HG03064 (cell line): ENCODE measurements around the gene SEC61B.
A peak's percentile ranks its signal among the peaks of the same experiment; 100 is the strongest.
"Not testable (repeated sequence)": the region's sequence is repeated elsewhere in the genome, so short reads cannot be mapped to it uniquely, and the experiment has no call there.

ENCODE experiments used
- ATAC-seq: cut with Tn5 transposase; IDR thresholded peaks from one replicate; pipeline ENCODE4 v1.9.1; 2021; ENCODE audit warnings: low read depth; ENCODE audit not compliant: unreplicated experiment

SEC61B gene

DNA sequence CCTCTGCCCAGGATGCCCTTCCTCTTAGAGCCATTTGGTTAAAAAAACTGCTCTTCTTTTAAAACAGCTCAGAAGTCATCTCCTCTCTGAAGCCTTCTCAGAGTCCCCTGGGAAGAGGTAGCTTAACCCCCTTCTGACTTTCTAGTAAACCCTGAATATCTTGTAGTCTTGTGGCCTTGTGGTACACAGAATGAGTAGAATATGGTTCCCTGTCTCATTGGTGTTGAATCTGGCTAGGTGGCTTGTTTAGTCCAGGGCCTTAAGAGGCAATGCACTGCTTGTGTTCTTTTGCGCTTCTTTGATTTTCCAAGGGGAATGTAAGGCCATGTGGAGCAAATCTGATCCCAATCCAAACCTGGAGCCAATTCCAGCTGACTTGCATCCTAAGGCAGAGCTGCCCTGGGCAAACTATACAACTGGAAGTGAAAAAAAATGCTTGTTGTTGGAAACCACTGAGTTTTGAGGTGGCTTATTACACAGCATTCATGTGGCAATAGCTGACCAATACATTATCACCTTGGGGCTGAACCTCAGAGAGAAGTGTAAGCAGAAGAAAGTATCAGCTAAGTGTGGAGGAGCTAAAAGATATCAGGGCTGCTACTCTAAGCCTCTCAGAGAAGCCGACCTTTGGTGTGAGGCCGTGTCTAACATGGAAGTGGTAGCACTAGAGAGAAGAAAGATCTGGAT lies 31.3 kb upstream of the SEC61B start:
- ATAC-seq = no peak

DNA sequence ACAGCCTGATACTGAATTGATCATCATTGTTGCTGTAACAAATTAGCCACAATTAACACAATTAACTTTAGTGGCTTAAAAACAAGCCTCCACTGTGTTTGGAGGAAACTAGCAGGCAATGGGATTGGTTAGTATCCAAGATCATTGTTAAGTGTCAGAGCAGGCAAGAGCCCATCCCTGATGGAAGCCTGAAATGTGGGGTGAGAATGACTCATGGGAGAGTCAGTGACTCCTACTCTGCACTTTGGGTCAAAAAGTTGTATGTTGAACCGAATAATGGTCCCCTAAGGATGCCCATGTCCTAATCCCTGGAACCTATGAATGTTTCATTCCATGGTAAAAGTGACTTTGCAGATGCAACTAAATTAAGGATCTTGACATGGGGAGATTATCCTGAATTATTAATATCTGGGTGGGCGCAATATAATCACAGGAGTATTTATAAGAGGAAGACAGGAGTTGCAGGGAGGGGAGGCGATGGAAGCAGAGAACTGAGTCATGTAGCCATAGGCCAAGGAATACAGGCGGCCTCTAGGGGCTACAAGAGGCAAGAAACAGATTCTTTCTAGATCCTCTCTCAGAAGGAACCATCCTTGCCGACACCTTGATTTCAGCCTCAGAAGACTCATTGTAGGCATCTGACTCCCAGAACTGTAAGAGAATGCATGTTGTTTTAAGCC lies 29.2 kb upstream of the SEC61B start:
- no peak for ATAC-seq

DNA sequence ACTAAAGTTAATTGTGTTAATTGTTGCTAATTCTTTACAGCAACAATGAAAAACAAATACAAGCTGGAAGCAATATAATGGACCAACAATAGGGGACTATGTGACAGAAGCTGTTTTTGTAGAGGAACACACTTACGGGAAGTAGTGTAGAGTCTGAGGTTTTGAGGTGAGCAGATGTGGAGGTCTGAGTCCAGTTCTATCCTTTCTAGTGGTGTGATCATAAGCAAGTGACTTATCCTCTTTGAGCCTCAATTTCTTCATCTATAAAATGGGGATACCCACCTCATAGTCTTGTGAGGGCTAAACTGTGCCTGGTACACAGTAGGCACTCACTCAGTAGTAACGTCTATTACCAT lies 28.6 kb upstream of the SEC61B start:
- no peak for ATAC-seq

DNA sequence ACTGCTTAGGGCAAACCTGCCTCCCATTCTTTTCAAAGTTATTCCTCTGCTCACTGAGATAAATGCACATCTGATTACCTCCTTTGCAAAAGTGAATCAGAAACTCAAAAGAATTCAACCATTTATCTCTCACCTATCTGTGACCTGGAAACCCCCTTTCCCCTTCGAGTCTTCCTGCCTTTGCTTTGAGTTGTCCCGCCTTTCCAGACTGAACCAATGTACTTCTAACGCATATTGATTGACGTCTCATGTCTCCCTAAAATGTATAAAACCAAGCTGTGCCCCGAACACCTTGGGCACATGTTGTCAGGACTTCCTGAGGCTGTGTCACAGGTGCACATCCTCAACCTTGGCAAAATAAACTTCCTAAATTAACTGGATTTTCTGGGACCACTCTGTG lies 25.6 kb upstream of the SEC61B start:
- ATAC-seq = not testable (repeated sequence)

DNA sequence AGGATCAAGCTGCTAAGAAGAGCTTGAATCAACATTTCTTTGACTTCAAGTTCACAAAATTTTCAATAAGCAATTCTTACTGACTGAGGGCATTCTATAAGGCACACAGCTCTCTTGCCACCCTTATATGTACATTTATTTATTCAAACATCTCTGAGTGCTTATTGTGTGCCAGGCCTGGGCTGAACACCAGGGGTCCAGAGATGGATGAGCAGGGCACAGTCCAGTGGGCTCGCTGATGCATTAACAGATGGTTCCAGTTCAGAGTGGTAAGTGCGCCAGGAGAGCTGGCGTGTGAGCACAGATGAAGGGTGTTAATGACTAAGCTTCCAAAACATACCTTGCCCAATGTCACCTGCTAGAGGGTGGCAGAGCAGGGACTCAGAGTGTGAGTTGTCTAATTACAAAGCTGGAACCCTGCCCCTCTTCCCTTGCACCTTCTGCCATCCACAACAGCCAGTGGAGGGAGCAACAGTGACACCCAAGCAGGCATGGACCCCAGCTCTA lies 24.9 kb upstream of the SEC61B start:
- no peak for ATAC-seq

DNA sequence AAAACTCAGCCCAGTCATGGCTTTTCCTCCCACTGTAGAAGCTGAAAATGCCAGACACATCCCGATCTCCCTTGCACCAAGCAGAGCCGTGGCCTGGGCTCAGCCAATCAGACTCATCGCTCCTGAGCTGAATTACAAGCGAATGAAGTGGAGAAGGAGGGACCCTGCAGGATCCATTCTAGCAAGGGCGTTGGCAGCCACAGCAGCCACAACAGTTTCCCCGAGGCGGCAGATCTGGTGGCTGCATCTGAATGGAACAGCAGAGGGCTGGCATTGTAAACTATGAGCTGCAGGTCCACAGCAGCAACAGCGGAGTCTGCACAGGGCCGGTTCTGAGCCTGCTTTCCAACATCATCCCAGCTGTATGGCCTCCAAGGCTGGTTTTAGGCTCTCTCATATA lies 24.1 kb upstream of the SEC61B start:
- ATAC-seq = no peak

DNA sequence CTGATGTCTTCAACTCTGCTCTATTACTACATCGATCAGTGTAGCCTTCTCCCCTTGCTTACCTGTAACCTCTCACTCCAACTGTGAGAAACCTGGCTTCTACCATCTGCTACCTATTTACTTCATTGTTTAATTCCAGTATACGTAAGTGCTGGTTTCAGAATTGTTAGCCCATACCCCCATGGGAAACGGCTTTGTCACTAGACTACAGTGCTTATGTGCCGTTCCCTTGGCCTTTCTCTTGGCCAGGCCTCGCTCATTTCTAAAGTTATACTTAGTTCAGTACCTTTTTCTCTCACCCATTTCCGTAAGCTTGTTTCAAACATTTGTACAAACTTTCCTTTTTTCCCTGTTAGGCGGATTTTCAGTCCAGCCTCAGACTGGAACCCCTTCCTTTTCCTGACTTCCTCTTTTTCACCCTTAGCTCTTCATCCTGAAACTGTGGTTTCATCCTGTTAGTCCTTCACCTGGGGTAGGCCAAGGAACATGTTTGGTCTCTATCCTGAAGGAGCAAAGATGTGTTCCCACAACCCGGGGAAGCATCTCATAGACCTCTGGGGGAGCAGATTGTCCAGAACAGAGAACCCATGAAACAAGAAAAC lies 22.0 kb upstream of the SEC61B start:
- ATAC-seq = no peak

DNA sequence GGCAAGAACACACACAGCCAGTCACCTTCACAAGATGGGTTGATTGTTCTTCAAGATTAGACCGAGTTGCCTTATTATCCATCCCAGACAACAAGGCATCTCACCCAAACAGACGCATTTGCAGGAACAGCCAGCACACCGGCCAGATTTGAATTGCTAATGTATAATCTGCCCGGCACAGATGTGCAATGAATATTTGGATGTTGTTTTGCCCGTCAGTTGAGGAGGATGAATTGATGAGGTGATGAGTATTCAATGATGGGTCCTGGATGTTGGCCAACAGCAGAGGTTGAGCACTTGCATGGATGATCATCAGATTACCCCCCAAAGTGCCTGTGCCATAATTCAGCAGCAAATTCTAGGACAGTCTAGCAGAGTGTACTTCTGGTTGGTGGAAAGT lies 20.5 kb upstream of the SEC61B start:
- no peak for ATAC-seq

DNA sequence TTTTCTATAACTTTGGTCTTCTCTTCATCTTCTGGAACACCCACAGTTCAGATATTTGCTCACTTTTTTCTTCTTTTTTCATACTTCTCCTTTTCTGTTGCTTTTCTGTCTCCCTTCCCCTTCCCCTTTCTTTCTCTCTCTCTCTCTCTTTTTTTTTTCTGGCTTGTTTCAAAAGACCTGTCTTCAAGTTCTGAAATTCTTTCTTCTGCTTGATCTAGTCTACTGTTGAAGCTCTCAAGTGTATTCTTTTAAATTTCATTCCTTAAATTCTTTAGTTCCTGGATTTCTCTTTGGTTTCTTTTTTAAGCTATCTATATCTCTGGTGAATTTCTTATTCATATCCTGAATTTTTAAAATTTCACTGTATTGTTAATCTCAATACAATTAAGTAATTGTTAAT lies 11.5 kb upstream of the SEC61B start:
- ATAC-seq = no peak

DNA sequence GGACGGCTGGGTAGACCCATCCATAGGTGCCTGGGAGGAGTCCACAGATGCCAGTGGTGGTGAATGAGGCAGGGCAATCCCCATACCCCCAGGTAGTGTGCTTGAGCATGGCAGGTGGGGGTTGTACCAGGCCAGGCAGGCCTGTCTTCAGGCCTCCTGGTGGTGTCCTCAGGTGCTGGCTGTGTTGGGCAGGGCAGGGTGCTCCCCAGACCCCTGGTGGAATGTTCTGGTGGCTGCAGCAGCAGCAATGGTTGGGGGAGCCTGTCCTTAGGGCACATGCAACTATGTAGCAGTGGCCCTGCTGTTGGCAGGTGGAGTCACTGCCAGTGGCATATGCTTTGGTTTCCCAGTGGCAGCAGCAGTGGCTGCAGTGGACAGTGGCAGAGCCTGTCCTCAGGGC lies 10.3 kb upstream of the SEC61B start:
- ATAC-seq = no peak

DNA sequence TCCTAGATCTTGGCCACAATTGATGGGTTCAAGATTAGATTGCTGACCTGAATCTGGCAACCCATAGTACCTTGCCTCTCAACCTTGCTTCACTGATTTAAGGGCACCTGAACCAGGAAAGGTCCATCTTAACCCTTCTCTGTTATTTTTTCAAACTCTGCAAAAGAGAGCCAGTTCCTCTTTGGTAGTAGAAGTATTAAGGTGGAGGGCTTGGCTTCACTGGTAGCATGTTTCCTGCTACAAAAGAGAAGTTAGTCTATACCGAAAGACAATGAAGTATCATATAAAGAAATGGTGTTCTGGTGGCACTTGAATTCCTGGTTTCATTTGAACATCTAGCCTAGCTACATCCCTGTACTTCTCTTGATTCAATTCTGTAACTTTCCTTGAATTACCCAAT lies 8.9 kb upstream of the SEC61B start:
- ATAC-seq = no peak

DNA sequence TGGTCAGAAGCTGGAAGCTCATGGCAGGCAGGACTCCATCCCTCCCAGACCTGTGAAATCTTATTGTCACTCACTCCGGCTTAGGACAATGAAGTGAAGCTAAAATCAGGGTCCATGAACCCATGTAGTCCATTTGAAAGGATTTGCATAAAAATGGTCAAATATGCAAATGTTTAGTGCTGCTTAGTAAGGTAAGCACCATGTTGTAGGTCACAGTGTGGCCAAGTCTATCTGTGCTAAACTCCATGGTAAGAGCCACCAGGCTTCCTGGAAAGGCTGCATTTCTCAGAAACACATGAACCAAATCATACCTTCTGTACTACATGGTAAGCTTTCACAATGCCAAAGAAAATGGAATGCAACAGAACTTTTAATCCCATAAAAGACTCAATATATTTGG lies 6.0 kb upstream of the SEC61B start:
- no peak for ATAC-seq

DNA sequence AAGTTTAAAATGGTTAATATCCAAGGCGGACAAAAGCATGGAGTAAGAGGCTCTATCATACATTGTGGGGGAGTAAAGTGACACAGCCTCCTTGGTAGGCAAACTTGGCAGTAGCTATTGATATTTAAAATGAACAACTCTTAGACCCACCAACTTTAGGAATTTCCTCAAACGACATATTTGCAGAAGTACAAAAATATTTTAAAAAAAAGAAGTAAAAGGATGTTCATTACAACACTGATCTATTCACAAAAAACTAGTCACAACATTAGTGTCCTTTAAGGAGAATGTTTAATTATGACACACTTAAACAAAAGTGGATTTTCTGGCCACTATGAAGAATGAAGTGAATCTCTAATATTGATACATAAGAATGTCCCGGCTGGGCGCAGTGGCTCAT lies 2.1 kb upstream of the SEC61B start:
- no peak for ATAC-seq

DNA sequence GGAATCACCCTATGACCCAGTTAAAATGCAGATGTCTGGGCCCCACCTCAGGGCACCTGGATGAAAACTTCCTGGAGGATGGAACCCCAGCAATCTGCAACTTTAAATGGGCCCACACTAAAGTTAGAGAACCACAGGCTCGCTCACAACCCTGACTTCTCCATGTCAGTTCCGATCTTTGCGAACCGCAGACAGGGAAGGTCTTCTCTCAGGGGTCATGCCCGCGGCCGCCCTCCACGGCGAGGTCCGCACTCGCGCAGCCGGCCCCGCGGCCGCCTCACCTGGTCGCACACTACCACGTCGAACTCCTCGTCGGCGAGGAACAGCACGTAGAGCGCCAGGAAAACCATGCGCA lies 839 bp upstream of the SEC61B start:
- ATAC-seq = peak; percentile 29

DNA sequence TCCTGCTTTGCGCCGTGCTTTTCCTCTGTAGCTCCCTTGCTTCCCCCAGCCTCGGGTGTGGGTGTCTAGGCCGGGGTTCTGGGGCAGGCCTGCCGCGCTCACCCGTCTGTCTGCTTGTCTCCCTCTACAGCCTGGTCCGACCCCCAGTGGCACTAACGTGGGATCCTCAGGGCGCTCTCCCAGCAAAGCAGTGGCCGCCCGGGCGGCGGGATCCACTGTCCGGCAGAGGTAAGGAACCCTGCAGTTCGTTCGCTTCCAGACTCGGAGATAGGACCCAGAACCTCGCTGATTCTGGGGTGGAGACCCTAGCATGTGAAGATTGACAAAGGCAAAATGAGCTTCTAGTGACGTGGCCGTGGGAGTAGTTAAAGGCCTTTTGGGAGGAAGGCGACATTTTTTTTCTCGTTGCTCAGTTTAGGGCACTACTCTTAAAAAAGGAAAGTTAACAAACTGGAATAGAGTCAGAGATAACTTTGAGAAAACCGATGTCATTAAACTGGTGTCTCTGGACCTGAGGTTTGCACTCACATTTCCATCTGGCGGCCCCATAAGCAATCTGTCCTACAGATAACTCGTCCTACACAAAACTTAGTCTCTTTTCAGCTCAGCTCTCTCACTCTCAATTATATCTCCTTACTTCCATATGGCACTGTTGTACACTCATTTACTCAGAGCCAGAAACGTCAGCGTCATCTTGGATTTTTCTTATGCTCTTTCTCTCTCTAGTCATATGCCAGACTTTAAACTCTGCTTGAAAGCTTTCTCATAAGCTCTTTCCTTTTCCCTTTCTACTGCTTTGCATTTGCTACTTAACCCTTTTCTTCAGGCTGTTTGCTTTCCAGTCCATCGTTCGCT lies 561 bp downstream of the SEC61B start:
- ATAC-seq = peak; percentile 9

DNA sequence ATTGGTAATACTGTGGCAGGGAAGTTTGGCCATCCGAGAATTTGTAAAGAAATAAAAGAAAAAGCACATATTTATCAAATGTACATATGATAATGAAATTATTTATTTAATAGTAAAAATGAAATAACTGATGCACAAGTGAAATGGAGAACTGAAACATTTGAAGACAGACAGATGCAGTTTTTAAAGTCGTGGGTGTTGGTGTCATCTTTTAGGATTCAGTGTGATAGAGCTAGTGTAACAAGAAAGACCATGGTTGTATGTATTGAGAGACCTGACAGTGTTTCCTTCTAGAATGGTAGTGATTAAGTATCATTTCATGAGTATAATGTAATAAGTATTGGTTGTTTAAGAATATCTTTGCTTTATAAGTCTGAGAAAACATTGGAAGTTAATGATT lies 2.4 kb downstream of the SEC61B start:
- no peak for ATAC-seq

DNA sequence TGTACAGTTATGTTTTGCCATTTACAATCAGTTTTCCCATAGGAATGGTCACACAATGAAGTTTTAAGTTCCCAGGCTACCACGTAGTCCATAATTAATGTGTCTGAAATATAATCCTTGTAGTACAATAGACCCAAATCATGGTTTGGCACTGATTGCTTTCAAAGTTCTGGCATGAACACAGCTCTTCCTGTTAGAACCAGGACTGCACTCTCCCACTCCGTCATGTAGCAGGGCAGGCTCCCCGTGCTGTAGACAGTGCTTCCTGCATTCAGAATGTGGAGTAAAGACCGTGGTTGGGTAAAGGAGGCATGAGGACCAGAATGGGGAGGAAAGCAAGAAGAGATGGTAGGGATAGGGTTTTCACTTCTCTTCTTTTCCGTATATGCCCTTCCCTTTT lies 4.0 kb downstream of the SEC61B start:
- ATAC-seq = no peak

DNA sequence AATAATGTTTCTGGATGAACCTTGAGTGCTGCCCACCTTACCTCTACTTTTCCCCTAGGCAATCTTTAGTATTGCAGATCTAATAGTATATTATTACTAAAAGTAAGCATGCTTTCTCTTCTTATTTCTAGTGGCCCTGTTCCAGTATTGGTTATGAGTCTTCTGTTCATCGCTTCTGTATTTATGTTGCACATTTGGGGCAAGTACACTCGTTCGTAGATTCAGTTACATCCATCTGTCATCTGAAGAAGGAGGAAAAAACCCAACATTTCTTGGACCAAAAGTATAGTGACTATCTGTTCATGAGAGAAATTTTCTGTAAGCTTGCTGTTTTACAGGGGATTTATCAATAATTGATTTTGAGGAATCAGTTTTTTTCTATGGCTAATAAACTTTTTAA lies 8.1 kb downstream of the SEC61B start:
- ATAC-seq = no peak

DNA sequence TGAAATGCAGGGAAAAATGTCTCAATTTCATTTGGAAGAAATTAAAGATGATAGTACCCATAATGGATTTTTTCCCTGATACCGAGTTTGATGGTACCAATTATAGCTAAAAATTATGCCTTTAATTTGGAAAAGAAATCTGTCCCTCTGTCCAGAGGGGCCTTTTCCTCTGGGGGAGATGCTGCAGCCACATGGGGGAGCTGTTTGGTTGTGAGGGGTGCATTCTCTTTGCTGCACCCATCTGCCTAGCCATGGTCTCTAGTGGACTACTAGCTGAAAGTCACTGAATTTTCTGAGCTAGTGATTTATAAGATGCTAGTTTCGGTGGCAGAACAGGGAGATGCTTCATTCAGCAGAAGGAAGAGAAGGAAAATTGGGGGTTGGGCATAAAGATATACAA lies 9.6 kb downstream of the SEC61B start:
- ATAC-seq = no peak

DNA sequence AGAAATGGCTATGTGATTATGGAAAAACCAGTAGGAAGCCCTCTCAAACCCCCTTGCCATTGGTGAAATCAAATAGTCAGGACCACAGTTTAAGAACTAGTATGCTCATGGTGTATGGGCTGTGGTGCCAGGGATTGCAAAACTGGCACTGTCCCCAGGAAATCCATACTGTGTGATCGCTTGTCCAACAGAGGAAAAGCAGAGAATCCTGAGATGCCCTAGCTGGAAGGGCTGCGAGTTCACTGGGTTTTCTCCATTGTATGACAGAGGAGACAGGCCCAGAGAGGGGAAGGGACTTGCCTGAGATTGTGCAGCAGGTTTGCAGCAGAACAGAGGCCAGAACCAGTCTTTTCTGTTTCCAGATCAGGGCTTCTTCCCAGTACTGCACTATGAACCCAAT lies 12.5 kb downstream of the SEC61B start:
- ATAC-seq = no peak

DNA sequence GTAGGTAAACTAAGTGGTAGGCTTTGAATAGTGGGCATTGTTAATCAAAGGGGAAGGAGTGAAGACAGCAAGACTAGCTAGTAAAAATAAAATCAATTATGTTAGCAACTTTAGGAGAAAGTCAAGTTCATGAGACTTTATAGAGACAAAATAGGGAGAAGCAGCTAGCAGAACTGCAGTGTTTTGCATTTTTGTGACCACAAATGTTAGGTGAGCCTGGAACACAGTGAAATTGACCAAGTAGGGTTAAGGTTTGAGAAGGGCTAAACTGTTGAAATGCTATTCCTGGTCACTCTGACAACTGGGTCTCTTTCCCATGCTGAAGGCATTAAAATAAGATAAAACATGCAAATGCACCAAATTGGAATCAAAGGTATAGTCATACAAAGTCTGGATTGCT lies 13.0 kb downstream of the SEC61B start:
- ATAC-seq = no peak
